Mesothelial cell of epicardium (in vitro differentiated cells): Measurements from ENCODE around the gene ADIPOR2. TPM values are rescaled to one million over a fixed set of nuclear protein-coding genes. Genes with fewer than 3 reads are reported as not detected.

Experiments
- DNase-seq, 2 experiments: peaks; one replicate each; pipeline ENCODE4 v3.0.0; 2021; ENCODE audit warnings: low spot score in 2 of 2; ENCODE audit not compliant: unreplicated experiment in 2 of 2
- H3K27ac Mint-ChIP-seq: 2 replicates; pipeline ENCODE4 v1.8.0; 2021; ENCODE audit warnings: mixed read lengths
- H3K27me3 Mint-ChIP-seq: 2 replicates; pipeline ENCODE4 v1.8.0; 2021; ENCODE audit warnings: low read depth, mixed read lengths
- H3K36me3 Mint-ChIP-seq: 2 replicates; pipeline ENCODE4 v1.8.0; 2021; ENCODE audit warnings: mixed read lengths
- H3K4me1 Mint-ChIP-seq: 2 replicates; pipeline ENCODE4 v1.8.0; 2021; ENCODE audit warnings: mixed read lengths
- H3K4me3 Mint-ChIP-seq: 2 replicates; pipeline ENCODE4 v1.8.0; 2021; ENCODE audit warnings: mild to moderate bottlenecking, moderate library complexity, mixed read lengths
- H3K9me3 Mint-ChIP-seq: 2 replicates; pipeline ENCODE4 v1.8.0; 2021; ENCODE audit warnings: mixed read lengths
- total RNA-seq: library from RNA; stranded (reverse); gene quantifications from 3 replicates; pipeline ENCODE4 v1.2.1, GENCODE V29; 2021
- TF ChIP-seq, protein P1 (sequence below): fragments of 200-600 bp; sonication (generic); IDR thresholded peaks from one replicate; pipeline ENCODE4 v1.5.0; 2021; ENCODE audit warnings: antibody characterized with exemption; ENCODE audit not compliant: unreplicated experiment

ADIPOR2 gene
- total RNA-seq, 1 donor from 2014 or later = 77.2 TPM

DNA sequence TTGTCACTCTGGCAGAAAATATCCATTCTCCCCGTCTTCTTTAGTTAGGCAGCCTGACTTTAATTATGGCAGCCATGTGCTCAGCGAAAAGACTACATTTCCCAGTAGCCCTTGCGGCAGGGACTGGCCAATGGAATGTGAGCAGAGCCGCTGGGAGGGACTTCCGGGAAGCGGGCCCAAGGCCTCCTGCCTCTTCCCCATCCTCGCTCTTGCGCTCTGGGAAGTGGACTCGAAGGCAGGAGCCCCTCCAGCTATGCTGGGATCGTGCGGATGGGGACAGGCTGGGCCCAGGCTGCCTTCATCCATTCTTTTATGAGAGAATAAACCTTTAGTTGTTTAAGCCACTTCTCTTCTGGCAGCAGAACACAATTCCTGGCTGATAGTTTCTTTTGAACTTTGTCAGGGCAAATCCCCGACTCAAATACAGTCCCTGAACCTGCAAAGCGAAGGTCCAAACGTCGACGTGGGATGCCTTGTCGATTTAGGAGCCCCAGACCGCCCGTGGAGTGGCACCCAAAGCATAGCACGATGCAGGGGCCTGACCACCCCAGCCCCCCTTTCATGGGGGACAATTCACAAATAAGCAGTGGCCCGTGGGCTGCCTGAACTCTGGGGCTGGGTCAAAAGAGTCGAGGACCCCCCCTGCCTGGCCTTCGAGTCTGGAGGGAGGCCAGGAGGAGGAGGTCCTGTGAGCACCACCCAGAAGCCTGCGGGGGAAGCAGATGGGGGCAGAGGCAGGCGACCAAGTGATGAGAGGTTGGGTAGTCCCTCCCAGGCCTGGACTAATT lies 113.9 kb downstream of the ADIPOR2 start:
- Mint-ChIP-seq H3K4me3 (no peak overlapping the region), H3K36me3 (no peaks in the 10 kb centered on the region), H3K27me3 (no peaks in the 10 kb centered on the region), H3K27ac (peak overlapping the region; percentile 82), H3K4me1 (peaks cover 5% of the 10 kb centered on the region), H3K9me3 (no peaks in the 10 kb centered on the region)
- DNase-seq = peak; percentile 79 to 85
- TF ChIP-seq, protein P1, sequence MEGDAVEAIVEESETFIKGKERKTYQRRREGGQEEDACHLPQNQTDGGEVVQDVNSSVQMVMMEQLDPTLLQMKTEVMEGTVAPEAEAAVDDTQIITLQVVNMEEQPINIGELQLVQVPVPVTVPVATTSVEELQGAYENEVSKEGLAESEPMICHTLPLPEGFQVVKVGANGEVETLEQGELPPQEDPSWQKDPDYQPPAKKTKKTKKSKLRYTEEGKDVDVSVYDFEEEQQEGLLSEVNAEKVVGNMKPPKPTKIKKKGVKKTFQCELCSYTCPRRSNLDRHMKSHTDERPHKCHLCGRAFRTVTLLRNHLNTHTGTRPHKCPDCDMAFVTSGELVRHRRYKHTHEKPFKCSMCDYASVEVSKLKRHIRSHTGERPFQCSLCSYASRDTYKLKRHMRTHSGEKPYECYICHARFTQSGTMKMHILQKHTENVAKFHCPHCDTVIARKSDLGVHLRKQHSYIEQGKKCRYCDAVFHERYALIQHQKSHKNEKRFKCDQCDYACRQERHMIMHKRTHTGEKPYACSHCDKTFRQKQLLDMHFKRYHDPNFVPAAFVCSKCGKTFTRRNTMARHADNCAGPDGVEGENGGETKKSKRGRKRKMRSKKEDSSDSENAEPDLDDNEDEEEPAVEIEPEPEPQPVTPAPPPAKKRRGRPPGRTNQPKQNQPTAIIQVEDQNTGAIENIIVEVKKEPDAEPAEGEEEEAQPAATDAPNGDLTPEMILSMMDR = no peak

DNA sequence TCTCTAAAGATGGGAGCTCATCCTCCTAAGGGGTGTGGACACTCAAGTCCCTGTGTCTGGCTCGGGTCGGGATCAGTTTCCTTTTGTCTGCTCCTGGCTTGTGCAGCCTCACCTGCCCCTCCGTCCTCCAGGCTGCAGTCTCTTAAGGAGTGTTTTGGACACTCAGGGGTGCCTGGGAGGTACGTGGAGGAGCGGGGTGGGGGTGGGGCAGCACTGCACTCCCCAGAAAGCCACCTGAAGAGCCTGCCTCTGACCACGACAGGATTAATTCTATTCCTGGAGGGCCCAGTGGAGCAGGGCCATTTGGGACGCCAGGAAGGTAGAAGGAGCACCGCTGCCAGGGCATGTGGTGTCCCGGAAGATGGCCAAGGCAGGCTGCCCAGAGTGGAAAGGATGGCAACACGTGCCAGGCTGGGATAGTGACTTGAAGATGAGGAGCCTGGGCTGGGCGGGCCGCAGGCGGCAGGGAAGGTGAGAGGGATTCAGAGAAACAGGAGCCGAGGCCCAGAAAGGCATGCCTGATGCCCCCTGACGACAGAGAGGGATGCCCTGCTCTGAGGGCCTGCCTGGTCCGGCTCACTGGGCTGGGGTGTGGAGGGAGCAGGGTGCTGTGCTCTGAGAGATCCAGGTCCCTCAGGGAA lies 114.7 kb downstream of the ADIPOR2 start:
- DNase-seq = no peak
- Mint-ChIP-seq H3K27me3 (no peaks in the 10 kb centered on the region), H3K4me1 (peaks cover 5% of the 10 kb centered on the region), H3K9me3 (no peaks in the 10 kb centered on the region), H3K36me3 (no peaks in the 10 kb centered on the region), H3K27ac (no peak overlapping the region), H3K4me3 (no peak overlapping the region)
- TF ChIP-seq, protein P1 = no peak

DNA sequence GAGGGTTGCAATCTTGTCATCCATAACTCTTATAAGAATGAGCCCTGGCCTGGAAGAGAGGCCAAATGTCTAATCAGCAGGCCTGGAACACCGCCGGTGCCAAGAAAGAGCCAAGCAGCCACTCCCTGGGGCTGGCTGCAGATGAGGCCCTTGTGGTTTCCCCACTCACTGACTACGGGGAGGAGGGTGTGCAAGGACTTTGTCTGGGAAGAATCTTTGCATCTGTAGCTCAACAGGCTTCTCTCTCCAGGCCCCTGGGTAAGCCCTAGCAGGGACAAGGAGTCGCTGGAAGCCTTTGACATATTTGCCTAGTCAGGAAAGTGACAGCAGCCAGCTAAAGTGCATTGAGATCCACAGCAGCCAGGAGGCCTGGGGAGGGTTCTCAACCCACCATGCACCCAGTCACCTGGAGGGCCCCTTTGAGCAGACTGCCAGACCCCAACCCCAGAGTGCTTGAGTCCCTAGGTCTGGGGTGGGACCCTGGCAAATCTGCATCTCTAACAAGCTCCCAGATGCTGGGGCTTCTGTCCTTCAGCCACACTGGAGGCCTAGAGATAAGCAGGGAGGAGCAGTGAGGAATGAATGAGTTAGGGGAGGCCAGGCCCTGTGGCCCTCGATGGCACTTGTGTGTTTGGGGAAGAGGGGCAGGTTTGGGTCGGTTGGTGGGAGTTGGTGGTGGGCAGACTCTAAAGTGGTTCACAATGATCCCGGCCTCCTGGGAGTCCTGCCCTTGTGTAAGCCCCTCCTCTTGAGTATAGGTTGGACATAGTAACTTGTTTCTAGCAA lies 115.6 kb downstream of the ADIPOR2 start:
- TF ChIP-seq, protein P1 = no peak
- Mint-ChIP-seq H3K4me1 (peaks cover 5% of the 10 kb centered on the region), H3K9me3 (no peaks in the 10 kb centered on the region), H3K27ac (no peak overlapping the region), H3K27me3 (no peaks in the 10 kb centered on the region), H3K4me3 (no peak overlapping the region), H3K36me3 (no peaks in the 10 kb centered on the region)
- no peak for DNase-seq

DNA sequence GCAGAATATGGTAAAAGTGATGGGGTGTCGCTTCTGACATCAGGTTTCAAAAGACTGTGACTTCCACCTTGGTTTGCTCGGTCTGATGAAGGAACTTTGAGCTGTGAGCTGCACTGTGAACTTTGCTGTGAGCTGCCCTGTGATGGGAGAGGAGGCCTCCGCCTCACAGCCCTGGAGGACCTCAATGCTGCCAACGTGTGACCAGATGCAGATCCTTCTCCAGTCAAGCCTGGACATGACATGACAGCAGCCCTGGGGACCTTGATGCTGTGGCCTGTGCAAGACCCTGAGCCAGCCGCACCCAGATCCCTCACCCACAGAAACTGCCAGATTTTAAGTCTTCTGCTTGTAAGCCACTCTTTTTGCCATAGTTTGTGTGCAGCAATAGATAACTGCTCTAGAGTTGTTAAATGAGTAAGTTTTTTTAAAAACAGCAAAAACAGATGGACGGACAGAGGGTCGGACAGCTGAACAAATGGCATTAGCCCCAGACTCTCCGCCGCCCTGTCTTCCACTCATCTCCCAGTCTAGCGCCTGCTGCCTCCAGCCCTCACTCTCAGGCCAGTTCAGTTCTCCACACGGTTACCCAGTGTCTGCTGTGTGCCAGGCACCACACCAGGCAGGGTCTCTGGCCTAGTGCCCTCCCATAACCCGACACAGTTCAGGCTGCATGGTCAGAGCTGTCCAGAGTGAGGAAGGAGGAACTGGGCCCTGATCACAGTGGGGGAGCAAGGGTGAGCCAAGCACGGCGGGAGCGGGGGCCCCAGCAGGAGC lies 116.4 kb downstream of the ADIPOR2 start:
- Mint-ChIP-seq H3K4me3 (no peak overlapping the region), H3K4me1 (peaks cover 5% of the 10 kb centered on the region), H3K9me3 (no peaks in the 10 kb centered on the region), H3K27ac (no peak overlapping the region), H3K36me3 (no peaks in the 10 kb centered on the region), H3K27me3 (no peaks in the 10 kb centered on the region)
- TF ChIP-seq, protein P1 = no peak
- no peak for DNase-seq
